MM.1S (cell line): ENCODE data around the gene BMPR1A.
A peak's percentile ranks its signal among the peaks of the same experiment; 100 is the strongest.

ENCODE experiments used
- DNase-seq: peaks from one replicate; pipeline ENCODE4 v3.0.0-alpha.2; 2015
- H2AFZ ChIP-seq: fragments of 300-600 bp; sonication (generic); 2 replicates; pipeline ENCODE4 v1.6.0; 2016; ENCODE audit warnings: antibody characterized with exemption, low read length
- H3F3A ChIP-seq: fragments of 300-600 bp; sonication (generic); 2 replicates; pipeline ENCODE4 v1.6.1; 2016; ENCODE audit warnings: mild to moderate bottlenecking, antibody characterized with exemption, low read length, moderate library complexity, mixed read lengths; ENCODE audit not compliant: insufficient read depth
- H3K27ac ChIP-seq: fragments of 300-600 bp; sonication (generic); 2 replicates; pipeline ENCODE4 v1.5.1; 2016; ENCODE audit warnings: mild to moderate bottlenecking, low read length
- H3K27me3 ChIP-seq: fragments of 300-600 bp; sonication (generic); replicated peaks from 2 replicates; pipeline ENCODE4 v1.6.0; 2016; ENCODE audit warnings: low read length; ENCODE audit not compliant: insufficient read depth
- H3K36me3 ChIP-seq: fragments of 300-600 bp; sonication (generic); replicated peaks from 2 replicates; pipeline ENCODE4 v1.6.1; 2016; ENCODE audit warnings: mild to moderate bottlenecking, low read length, mixed read lengths; ENCODE audit not compliant: insufficient read depth
- H3K4me1 ChIP-seq: fragments of 300-600 bp; sonication (generic); 2 replicates; pipeline ENCODE4 v1.6.1; 2016; ENCODE audit warnings: low read length, mixed read lengths
- H3K4me2 ChIP-seq: fragments of 300-600 bp; sonication (generic); 2 replicates; pipeline ENCODE4 v1.6.0; 2016; ENCODE audit warnings: low read depth, low read length
- H3K4me3 ChIP-seq: fragments of 300-600 bp; sonication (generic); 2 replicates; pipeline ENCODE4 v1.5.1; 2016; ENCODE audit warnings: low read length, mixed read lengths
- H3K79me2 ChIP-seq: fragments of 300-600 bp; sonication (generic); 2 replicates; pipeline ENCODE4 v1.6.1; 2016; ENCODE audit warnings: mixed run types, low read length, mixed read lengths
- H3K9ac ChIP-seq: fragments of 300-600 bp; sonication (generic); 2 replicates; pipeline ENCODE4 v1.6.1; 2016; ENCODE audit warnings: low read length, mixed read lengths
- H3K9me2 ChIP-seq: fragments of 300-600 bp; sonication (generic); replicated peaks from 2 replicates; pipeline ENCODE4 v1.6.1; 2016; ENCODE audit warnings: mild to moderate bottlenecking, low read length, mixed read lengths; ENCODE audit not compliant: insufficient read depth
- H3K9me3 ChIP-seq: fragments of 300-600 bp; sonication (generic); replicated peaks from 2 replicates; pipeline ENCODE4 v1.6.1; 2016; ENCODE audit warnings: mild to moderate bottlenecking, low read length, mixed read lengths; ENCODE audit not compliant: insufficient read depth
- H4K20me1 ChIP-seq: fragments of 300-600 bp; sonication (generic); 2 replicates; pipeline ENCODE4 v1.6.1; 2016; ENCODE audit warnings: mild to moderate bottlenecking, low read length, moderate library complexity, mixed read lengths; ENCODE audit not compliant: insufficient read depth
- EZH2 ChIP-seq: fragments of 300-600 bp; sonication (generic); optimal IDR thresholded peaks from 2 replicates; pipeline ENCODE3; 2017; ENCODE audit warnings: low read depth, mild to moderate bottlenecking, antibody characterized with exemption, low read length, mixed read lengths
- EZH2phosphoT487 ChIP-seq: fragments of 300-600 bp; sonication (generic); IDR thresholded peaks from 2 replicates; pipeline ENCODE4 v1.6.1; 2018; ENCODE audit warnings: antibody characterized with exemption, low read length
- TF ChIP-seq, protein P1 (sequence below): fragments of 300-600 bp; sonication (generic); IDR thresholded peaks from 2 replicates; pipeline ENCODE4 v1.5.1; 2016; ENCODE audit warnings: antibody characterized with exemption, low read length, mixed read lengths

Gene BMPR1A

DNA sequence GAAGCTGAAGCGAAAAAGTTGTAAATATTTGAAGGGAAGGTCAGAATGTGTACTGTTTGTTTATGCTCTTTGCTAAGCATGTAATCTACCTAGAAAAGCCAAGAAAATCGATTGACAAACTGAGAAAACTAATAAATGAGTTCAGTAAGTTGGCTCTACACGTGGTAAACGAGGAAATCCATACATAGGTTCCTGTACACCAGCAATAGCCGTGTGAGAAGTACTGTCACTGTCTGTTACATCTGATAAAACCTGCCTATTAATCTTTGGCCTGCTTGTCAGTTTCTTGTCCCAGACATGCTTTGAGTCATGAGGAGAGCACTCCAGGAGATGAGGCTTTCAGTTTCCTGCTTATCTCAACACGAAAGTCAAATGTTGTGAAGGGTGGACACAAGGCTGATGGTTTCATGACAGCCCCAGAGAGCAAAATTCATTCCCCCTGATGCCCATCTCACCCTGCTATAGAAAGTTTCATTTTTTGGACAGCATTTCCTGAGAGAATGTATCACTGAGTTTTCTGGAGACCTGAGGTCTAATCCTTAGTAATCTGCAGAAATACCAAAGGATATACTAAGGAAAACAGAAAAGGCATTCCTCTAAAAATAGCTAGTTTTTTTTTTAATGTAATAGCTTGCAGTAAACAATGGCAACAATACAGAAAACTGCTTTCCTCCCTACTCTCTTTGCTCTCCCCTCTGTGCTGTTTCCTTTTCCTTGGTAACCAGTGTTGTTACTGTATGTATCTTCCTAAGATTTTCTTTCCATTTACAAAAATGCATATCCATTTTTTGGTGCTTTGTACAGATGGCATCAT, 18.8 kb downstream of the BMPR1A start:
- DNase-seq = no peak
- Histone ChIP-seq H3K9ac (no peak overlapping the region), H3K4me2 (0 out of 2 replicates have a peak overlapping the region, but pooled peaks have one; percentile 0), H3K9me2 (no peaks in the 10 kb centered on the region), H4K20me1 (no peaks in the 10 kb centered on the region), H3K9me3 (no peaks in the 10 kb centered on the region), H3F3A (peaks cover 6% of the 10 kb centered on the region; the same call in 1 of the 2 replicates), H3K4me3 (no peak overlapping the region), H2AFZ (no peak overlapping the region), H3K4me1 (peaks cover 11% of the 10 kb centered on the region), H3K27ac (peak overlapping the region; percentile 2; the same call in 1 of the 2 replicates), H3K27me3 (no peaks in the 10 kb centered on the region), H3K36me3 (no peaks in the 10 kb centered on the region), H3K79me2 (no peaks in the 10 kb centered on the region)
- no peak for TF ChIP-seq EZH2phosphoT487
- TF ChIP-seq, protein P1, sequence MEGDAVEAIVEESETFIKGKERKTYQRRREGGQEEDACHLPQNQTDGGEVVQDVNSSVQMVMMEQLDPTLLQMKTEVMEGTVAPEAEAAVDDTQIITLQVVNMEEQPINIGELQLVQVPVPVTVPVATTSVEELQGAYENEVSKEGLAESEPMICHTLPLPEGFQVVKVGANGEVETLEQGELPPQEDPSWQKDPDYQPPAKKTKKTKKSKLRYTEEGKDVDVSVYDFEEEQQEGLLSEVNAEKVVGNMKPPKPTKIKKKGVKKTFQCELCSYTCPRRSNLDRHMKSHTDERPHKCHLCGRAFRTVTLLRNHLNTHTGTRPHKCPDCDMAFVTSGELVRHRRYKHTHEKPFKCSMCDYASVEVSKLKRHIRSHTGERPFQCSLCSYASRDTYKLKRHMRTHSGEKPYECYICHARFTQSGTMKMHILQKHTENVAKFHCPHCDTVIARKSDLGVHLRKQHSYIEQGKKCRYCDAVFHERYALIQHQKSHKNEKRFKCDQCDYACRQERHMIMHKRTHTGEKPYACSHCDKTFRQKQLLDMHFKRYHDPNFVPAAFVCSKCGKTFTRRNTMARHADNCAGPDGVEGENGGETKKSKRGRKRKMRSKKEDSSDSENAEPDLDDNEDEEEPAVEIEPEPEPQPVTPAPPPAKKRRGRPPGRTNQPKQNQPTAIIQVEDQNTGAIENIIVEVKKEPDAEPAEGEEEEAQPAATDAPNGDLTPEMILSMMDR = no peak

DNA sequence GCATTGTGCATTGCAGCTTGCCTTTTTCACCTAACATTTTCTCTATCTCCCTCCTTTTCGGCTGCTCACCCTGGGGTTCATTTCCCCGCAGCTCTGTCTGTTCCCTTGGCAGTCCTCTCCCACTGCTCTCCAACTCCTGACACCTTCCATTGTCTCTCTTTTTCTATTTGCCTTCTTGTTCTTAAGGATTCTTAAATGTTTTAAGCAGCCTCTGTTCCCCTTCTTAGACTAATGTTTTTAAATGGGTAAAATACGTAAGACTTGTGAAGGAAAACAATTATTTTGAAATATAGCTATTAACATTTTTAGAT, 19.4 kb downstream of the BMPR1A start:
- no peak for DNase-seq
- no peaks in the 10 kb centered on the region for H3K9me3 ChIP-seq
- no peak overlapping the region for H2AFZ ChIP-seq
- no peak overlapping the region for H3K9ac ChIP-seq
- H3K27ac ChIP-seq = no peak overlapping the region
- no peak for TF ChIP-seq EZH2
- TF ChIP-seq, protein P1 = no peak
- TF ChIP-seq EZH2phosphoT487 = no peak
- H3K79me2 ChIP-seq = no peaks in the 10 kb centered on the region
- H4K20me1 ChIP-seq = no peaks in the 10 kb centered on the region
- H3K27me3 ChIP-seq = no peaks in the 10 kb centered on the region
- H3K9me2 ChIP-seq = no peaks in the 10 kb centered on the region
- peaks cover 6% of the 10 kb centered on the region; the same call in 1 of the 2 replicates for H3F3A ChIP-seq
- no peak overlapping the region for H3K4me3 ChIP-seq
- no peak overlapping the region for H3K4me2 ChIP-seq
- H3K4me1 ChIP-seq = peaks cover 11% of the 10 kb centered on the region
- no peaks in the 10 kb centered on the region for H3K36me3 ChIP-seq

DNA sequence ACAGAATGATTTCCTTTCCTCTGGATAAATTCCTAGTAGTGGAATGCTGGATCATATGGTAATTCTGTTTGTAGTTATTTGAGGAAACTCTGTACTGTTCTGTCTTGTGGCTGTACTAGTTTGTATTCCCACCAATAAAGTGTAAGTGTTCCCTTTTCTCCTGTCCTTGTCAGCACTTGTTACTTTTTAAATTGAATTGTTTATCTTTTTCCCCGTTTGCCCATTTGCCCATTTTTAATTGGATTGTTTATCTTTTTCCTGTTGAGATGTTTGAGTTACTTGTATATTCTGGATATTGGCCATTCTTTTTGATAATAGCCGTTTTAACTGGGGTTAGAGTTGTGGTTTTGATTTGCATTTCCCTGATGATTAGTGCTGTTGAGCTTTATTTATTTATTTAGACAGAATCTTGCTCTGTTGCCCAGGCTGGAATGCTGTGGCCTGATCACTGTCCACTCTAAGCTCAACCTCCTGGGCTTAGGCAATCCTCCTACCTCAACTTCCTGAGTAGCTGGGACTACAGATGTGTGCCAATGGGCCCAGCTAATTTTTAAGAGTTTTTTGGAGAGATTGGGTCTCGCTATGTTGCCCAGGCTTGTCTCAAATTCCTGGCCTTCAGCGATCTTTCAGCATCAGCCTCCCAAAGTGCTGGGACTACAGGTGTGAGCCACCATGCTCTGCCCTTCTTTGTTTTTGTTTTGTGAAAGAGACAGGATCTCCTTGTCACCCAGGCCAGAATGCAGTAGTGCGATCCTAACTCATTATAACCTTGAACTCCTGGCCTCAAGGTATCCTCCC, 23.0 kb downstream of the BMPR1A start:
- peaks cover 11% of the 10 kb centered on the region for H3K4me1 ChIP-seq
- no peaks in the 10 kb centered on the region for H3K36me3 ChIP-seq
- no peaks in the 10 kb centered on the region for H4K20me1 ChIP-seq
- no peak overlapping the region for H3K27ac ChIP-seq
- H2AFZ ChIP-seq = no peak overlapping the region
- DNase-seq = no peak
- H3K27me3 ChIP-seq = no peaks in the 10 kb centered on the region
- TF ChIP-seq EZH2phosphoT487 (no peak), EZH2 (no peak)
- TF ChIP-seq, protein P1 = no peak
- H3F3A ChIP-seq = peaks cover 6% of the 10 kb centered on the region; the same call in 1 of the 2 replicates
- no peak overlapping the region for H3K4me2 ChIP-seq
- no peaks in the 10 kb centered on the region for H3K9me2 ChIP-seq
- no peaks in the 10 kb centered on the region; the same call in 1 of the 2 replicates for H3K79me2 ChIP-seq
- H3K9me3 ChIP-seq = no peaks in the 10 kb centered on the region
- no peak overlapping the region for H3K4me3 ChIP-seq
- H3K9ac ChIP-seq = no peak overlapping the region
